ENCODE measurements around the gene TENT4A. TPM values are rescaled to one million over a fixed set of nuclear protein-coding genes. Genes with fewer than 3 reads are reported as not detected.

TENT4A gene
- total RNA-seq, 1 experiment from 2014 or later, result 29.2 TPM

- Mint-ChIP-seq H3K9me3 (no peaks in the 10 kb centered on the region), H3K27me3 (ENCODE audit: low read depth) (no peaks in the 10 kb centered on the region), H3K4me1 (peaks cover 8% of the 10 kb centered on the region), H3K4me3 (no peak overlapping the region), H3K36me3 (no peaks in the 10 kb centered on the region), H3K27ac (no peak overlapping the region)
- ChIA-PET POLR2A (no interaction called here), CTCF (interaction anchor here (0.7 kb wide), 1 partner anchor 273 kb away, joined by 3 read pairs; no protein-coding TSS in a partner anchor)
- DNase-seq (ENCODE audit: low spot score) (no peak), ATAC-seq (no peak)
- no peak for TF ChIP-seq NR1H2 (CRISPR knock-in tag; IDR thresholded peaks at IDR 0.05)
- TF ChIP-seq GABPB1 (CRISPR knock-in tag; IDR thresholded peaks at IDR 0.05), result no peak
- no peak for TF ChIP-seq CREM (CRISPR knock-in tag; IDR thresholded peaks at IDR 0.05)
- no peak for TF ChIP-seq E2F4 (CRISPR knock-in tag; IDR thresholded peaks at IDR 0.05; ENCODE audit: borderline replicate concordance, low read depth)
- TF ChIP-seq, protein P1, sequence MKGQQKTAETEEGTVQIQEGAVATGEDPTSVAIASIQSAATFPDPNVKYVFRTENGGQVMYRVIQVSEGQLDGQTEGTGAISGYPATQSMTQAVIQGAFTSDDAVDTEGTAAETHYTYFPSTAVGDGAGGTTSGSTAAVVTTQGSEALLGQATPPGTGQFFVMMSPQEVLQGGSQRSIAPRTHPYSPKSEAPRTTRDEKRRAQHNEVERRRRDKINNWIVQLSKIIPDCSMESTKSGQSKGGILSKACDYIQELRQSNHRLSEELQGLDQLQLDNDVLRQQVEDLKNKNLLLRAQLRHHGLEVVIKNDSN (CRISPR knock-in tag; IDR thresholded peaks at IDR 0.05), result no peak
- TF ChIP-seq ELF4 (CRISPR knock-in tag; IDR thresholded peaks at IDR 0.05; ENCODE audit: low read depth), result no peak
- no peak for TF ChIP-seq RORB (CRISPR knock-in tag; IDR thresholded peaks at IDR 0.05)
- no peak for TF ChIP-seq TCF7 (CRISPR knock-in tag; IDR thresholded peaks at IDR 0.05; ENCODE audit: low read depth)
- TF ChIP-seq TEAD4 (CRISPR knock-in tag; IDR thresholded peaks at IDR 0.05), result no peak
Measured at GRCh38 chr5:6767481-6768063, 54.3 kb downstream of the TENT4A start.

DNA sequence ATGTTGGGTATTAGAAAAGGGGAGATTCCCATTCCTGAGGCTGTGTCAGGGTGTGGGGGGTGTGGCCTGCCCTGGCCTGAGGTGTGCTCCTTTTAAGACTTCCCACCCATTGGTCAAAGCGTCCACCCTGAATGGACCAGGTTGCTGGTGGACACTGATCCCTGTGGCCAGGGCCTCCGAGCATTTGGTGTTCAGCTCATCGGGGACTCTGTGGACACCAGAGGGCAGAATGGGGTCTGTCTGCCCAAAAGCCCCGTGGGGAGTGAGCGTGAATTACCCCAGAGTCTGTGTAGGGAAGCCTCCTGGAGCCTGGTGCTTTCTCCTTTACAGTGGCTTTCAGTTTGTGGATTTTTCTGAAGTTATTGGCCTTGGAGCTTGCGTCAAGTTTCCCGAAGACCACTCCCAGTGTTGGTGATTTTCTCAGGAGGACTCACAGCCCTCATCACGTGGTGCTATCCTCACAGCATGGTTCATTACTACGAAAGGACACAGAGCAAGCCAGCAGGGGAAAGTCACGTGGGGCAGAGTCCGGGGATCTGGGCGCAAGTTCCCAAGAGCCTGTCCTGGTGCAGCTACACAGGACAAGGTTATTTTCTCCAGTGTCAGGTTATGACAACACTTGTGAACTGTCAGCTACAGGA is 55.5 kb downstream of the TENT4A start:
- H3K27ac Mint-ChIP-seq, result no peak overlapping the region
- ChIA-PET POLR2A (no interaction called here), CTCF (interaction anchor here (0.7 to 1.4 kb wide), 7 partner anchors 9 to 977 kb away, joined by 3 to 8 read pairs (median 3); no protein-coding TSS in a partner anchor)
- no peaks in the 10 kb centered on the region for H3K9me3 Mint-ChIP-seq
- H3K4me1 Mint-ChIP-seq, result peaks cover 8% of the 10 kb centered on the region
- ATAC-seq (peak; percentile 27), DNase-seq (ENCODE audit: low spot score) (no peak)
- no peaks in the 10 kb centered on the region for H3K36me3 Mint-ChIP-seq
- H3K4me3 Mint-ChIP-seq, result no peak overlapping the region
- no peaks in the 10 kb centered on the region for H3K27me3 Mint-ChIP-seq (ENCODE audit: low read depth)
- no peak for TF ChIP-seq NR1H2 (CRISPR knock-in tag; IDR thresholded peaks at IDR 0.05)
- TF ChIP-seq EMX1 (CRISPR knock-in tag; IDR thresholded peaks at IDR 0.05), result no peak
- TF ChIP-seq TEAD1 (CRISPR knock-in tag; IDR thresholded peaks at IDR 0.05), result no peak
- peak; percentile 36; the same call in 1 of the 2 replicates for TF ChIP-seq USF2 (CRISPR knock-in tag; IDR thresholded peaks at IDR 0.05)
- TF ChIP-seq, protein P1 (CRISPR knock-in tag; IDR thresholded peaks at IDR 0.05), result peak; percentile 26; the same call in 1 of the 2 replicates
- no peak for TF ChIP-seq TCF7 (CRISPR knock-in tag; IDR thresholded peaks at IDR 0.05; ENCODE audit: low read depth)
- TF ChIP-seq ZNF232 (CRISPR knock-in tag; IDR thresholded peaks at IDR 0.05), result no peak

GRCh38 chr5:6770826-6771607 is 57.8 kb downstream of the TENT4A start:
- Mint-ChIP-seq H3K4me1 (peaks cover 4% of the 10 kb centered on the region), H3K27ac (no peak overlapping the region), H3K4me3 (no peak overlapping the region), H3K36me3 (no peaks in the 10 kb centered on the region), H3K9me3 (no peaks in the 10 kb centered on the region), H3K27me3 (ENCODE audit: low read depth) (no peaks in the 10 kb centered on the region)
- ATAC-seq (no peak), DNase-seq (ENCODE audit: low spot score) (no peak)
- POLR2A ChIA-PET, result no interaction called here
- CTCF ChIA-PET, result interaction anchor here (1.0 to 1.6 kb wide), 4 partner anchors 11 to 1085 kb away, joined by 3 to 6 read pairs (median 4); no protein-coding TSS in a partner anchor
- TF ChIP-seq, protein P2, sequence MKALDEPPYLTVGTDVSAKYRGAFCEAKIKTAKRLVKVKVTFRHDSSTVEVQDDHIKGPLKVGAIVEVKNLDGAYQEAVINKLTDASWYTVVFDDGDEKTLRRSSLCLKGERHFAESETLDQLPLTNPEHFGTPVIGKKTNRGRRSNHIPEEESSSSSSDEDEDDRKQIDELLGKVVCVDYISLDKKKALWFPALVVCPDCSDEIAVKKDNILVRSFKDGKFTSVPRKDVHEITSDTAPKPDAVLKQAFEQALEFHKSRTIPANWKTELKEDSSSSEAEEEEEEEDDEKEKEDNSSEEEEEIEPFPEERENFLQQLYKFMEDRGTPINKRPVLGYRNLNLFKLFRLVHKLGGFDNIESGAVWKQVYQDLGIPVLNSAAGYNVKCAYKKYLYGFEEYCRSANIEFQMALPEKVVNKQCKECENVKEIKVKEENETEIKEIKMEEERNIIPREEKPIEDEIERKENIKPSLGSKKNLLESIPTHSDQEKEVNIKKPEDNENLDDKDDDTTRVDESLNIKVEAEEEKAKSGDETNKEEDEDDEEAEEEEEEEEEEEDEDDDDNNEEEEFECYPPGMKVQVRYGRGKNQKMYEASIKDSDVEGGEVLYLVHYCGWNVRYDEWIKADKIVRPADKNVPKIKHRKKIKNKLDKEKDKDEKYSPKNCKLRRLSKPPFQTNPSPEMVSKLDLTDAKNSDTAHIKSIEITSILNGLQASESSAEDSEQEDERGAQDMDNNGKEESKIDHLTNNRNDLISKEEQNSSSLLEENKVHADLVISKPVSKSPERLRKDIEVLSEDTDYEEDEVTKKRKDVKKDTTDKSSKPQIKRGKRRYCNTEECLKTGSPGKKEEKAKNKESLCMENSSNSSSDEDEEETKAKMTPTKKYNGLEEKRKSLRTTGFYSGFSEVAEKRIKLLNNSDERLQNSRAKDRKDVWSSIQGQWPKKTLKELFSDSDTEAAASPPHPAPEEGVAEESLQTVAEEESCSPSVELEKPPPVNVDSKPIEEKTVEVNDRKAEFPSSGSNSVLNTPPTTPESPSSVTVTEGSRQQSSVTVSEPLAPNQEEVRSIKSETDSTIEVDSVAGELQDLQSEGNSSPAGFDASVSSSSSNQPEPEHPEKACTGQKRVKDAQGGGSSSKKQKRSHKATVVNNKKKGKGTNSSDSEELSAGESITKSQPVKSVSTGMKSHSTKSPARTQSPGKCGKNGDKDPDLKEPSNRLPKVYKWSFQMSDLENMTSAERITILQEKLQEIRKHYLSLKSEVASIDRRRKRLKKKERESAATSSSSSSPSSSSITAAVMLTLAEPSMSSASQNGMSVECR (CRISPR knock-in tag; IDR thresholded peaks at IDR 0.05; ENCODE audit: borderline replicate concordance), result no peak
- TF ChIP-seq MYBL2 (CRISPR knock-in tag; IDR thresholded peaks at IDR 0.05), result no peak
- TF ChIP-seq ZNF263 (CRISPR knock-in tag; IDR thresholded peaks at IDR 0.05; ENCODE audit: low read depth), result no peak
- TF ChIP-seq CDX4 (CRISPR knock-in tag; IDR thresholded peaks at IDR 0.05; ENCODE audit: borderline replicate concordance), result no peak
- no peak for TF ChIP-seq ZNF138 (CRISPR knock-in tag; conservative IDR thresholded peaks at IDR 0.05)
- TF ChIP-seq, protein P3, sequence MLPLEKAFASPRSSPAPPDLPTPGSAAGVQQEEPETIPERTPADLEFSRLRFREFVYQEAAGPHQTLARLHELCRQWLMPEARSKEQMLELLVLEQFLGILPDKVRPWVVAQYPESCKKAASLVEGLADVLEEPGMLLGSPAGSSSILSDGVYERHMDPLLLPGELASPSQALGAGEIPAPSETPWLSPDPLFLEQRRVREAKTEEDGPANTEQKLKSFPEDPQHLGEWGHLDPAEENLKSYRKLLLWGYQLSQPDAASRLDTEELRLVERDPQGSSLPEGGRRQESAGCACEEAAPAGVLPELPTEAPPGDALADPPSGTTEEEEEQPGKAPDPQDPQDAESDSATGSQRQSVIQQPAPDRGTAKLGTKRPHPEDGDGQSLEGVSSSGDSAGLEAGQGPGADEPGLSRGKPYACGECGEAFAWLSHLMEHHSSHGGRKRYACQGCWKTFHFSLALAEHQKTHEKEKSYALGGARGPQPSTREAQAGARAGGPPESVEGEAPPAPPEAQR (CRISPR knock-in tag; IDR thresholded peaks at IDR 0.05), result no peak

Data from WTC11 (cell line).